Keratinocyte (primary cell): ENCODE results near the gene CFAP73. TPM values are rescaled to one million over a fixed set of nuclear protein-coding genes. Genes with fewer than 3 reads are reported as not detected.

Experiments
- DNase-seq: peaks from one replicate; pipeline ENCODE4 v3.0.0-alpha.2; 2011; ENCODE audit warnings: low read depth, missing footprints, low spot score
- FAIRE-seq: peaks from 2 replicates; lab custom pipeline; 2011; peaks lifted over from hg19 to GRCh38; lab: Jason Lieb, UNC
- H2AFZ ChIP-seq: 2 replicates; pipeline ENCODE4 v1.6.0; 2012; ENCODE audit warnings: low read length, control low read depth, inconsistent platforms; ENCODE audit not compliant: control insufficient read depth
- H3K27ac ChIP-seq: 2 replicates; pipeline ENCODE4 v1.5.1; 2011; ENCODE audit warnings: low read length; ENCODE audit not compliant: control insufficient read depth, insufficient read depth
- H3K27me3 ChIP-seq: 3 replicates; pipeline ENCODE4 v1.6.0; 2011; ENCODE audit warnings: low read length; ENCODE audit not compliant: control insufficient read depth, insufficient read depth; ENCODE audit errors: extremely low read depth
- H3K36me3 ChIP-seq, 2 experiments: 2 replicates in 1 of 2; 3 replicates in 1 of 2; pipeline ENCODE4 v1.5.1; 2011; ENCODE audit warnings: low read length in 2 of 2, mild to moderate bottlenecking in 1 of 2; ENCODE audit not compliant: control insufficient read depth in 2 of 2, insufficient read depth in 2 of 2; ENCODE audit errors: extremely low read depth in 1 of 2
- H3K4me1 ChIP-seq: 3 replicates; pipeline ENCODE4 v1.5.1; 2011; ENCODE audit warnings: low read length; ENCODE audit not compliant: control insufficient read depth, insufficient read depth; ENCODE audit errors: extremely low read depth
- H3K4me2 ChIP-seq: 3 replicates; pipeline ENCODE4 v1.6.0; 2011; ENCODE audit warnings: low read depth, low read length; ENCODE audit not compliant: control insufficient read depth, insufficient read depth; ENCODE audit errors: extremely low read depth
- H3K4me3 ChIP-seq, 3 experiments: fragments of 200-600 bp in 1 of 3; sonication (generic) in 1 of 3; 2 replicates in 2 of 3; 3 replicates in 1 of 3; pipeline ENCODE4 v1.5.1; 2011 to 2016; ENCODE audit warnings: low read length in 3 of 3, mild to moderate bottlenecking in 3 of 3, control low read depth in 2 of 3, inconsistent platforms in 1 of 3, low read depth in 1 of 3, mixed read lengths in 1 of 3, mixed run types in 1 of 3, moderate library complexity in 1 of 3; ENCODE audit not compliant: control insufficient read depth in 2 of 3, insufficient read depth in 2 of 3; ENCODE audit errors: extremely low read depth in 1 of 3
- H3K79me2 ChIP-seq: 2 replicates; pipeline ENCODE4 v1.6.0; 2012; ENCODE audit warnings: low read length; ENCODE audit not compliant: control insufficient read depth, insufficient read depth
- H3K9ac ChIP-seq: 3 replicates; pipeline ENCODE4 v1.6.0; 2011; ENCODE audit warnings: low read length; ENCODE audit not compliant: control insufficient read depth, insufficient read depth; ENCODE audit errors: extremely low read depth
- H3K9me1 ChIP-seq: 3 replicates; pipeline ENCODE4 v1.6.0; 2011; ENCODE audit warnings: low read length; ENCODE audit not compliant: control insufficient read depth, insufficient read depth; ENCODE audit errors: extremely low read depth
- H3K9me3 ChIP-seq: 2 replicates; pipeline ENCODE4 v1.5.1; 2012; ENCODE audit warnings: low read depth, low read length; ENCODE audit not compliant: control insufficient read depth
- H4K20me1 ChIP-seq: 3 replicates; pipeline ENCODE4 v1.6.0; 2011; ENCODE audit warnings: low read length; ENCODE audit not compliant: control insufficient read depth, insufficient read depth; ENCODE audit errors: extremely low read depth
- EZH2 ChIP-seq: IDR thresholded peaks from one replicate; pipeline ENCODE4 v1.6.1; 2012; ENCODE audit warnings: inconsistent platforms, mild to moderate bottlenecking, low read length, moderate library complexity
- dilution Hi-C: fragments of 300-500 bp; cut with MboI; formaldehyde crosslinking; loops from one replicate; pipeline ENCODE4 v1.7.0; 2020; ENCODE audit warnings: low sequenced_read_pairs; ENCODE audit not compliant: extremely low pct_ligation_motif_present
- polyA plus RNA-seq, 5 experiments: library from polyadenylated mRNA; depleted of rRNA in 3 of 5; stranded (reverse) in 3 of 5; stranded (forward) in 1 of 5; unstranded in 1 of 5; fragments of >200 nt; gene quantifications; 1 replicate in 1 of 5; 2 replicates in 3 of 5; 3 replicates in 1 of 5; pipeline versions ENCODE4 v1.2.1 to v1.2.3, GENCODE V29; 2011 to 2012; ENCODE audit warnings: missing spikeins in 2 of 5, low read depth in 1 of 5, low replicate concordance in 1 of 5
- TF ChIP-seq, protein P1 (sequence below), 3 experiments: IDR thresholded peaks in 1 of 3; conservative IDR thresholded peaks in 1 of 3; optimal IDR thresholded peaks in 1 of 3; 2 replicates in 2 of 3; 3 replicates in 1 of 3; pipeline versions ENCODE3 to v1.5.1; 2011; ENCODE audit warnings: low read length in 3 of 3, mild to moderate bottlenecking in 3 of 3, moderate library complexity in 2 of 3, control low read depth in 1 of 3, inconsistent platforms in 1 of 3; ENCODE audit not compliant: insufficient read depth in 2 of 3; ENCODE audit errors: extremely low read depth in 1 of 3

CFAP73 gene
- polyA plus RNA-seq, 1 donor (not counting 4 experiments of a cell fraction or from before 2014, with no cell fraction given): not detected

DNA sequence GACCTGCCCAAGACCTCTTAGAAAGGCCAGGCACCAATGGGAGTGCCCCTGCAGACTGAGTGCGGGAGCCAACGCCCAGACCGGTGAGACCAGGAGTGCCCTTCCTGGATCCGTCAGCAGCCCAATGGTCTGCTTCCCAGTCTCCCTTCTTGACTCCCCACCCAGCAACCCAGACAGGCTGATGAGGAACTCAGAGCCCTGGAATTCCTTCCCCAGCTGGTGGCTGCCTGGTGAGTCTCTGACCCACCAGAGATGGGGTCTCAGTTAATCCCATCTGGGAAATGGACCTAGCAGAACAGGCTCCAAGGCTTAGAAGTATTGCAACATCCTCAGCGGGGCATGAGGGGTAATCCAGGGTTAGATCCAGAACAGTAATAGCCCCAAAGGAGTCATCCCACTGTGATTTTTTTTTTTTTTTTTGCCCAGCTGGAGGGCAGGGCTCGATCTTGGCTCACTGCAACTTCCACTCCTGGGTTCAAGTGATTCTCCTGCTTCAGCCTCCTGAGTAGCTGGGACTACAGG is 12.5 kb upstream of the CFAP73 start:
- no peak for TF ChIP-seq EZH2
- TF ChIP-seq, protein P1, sequence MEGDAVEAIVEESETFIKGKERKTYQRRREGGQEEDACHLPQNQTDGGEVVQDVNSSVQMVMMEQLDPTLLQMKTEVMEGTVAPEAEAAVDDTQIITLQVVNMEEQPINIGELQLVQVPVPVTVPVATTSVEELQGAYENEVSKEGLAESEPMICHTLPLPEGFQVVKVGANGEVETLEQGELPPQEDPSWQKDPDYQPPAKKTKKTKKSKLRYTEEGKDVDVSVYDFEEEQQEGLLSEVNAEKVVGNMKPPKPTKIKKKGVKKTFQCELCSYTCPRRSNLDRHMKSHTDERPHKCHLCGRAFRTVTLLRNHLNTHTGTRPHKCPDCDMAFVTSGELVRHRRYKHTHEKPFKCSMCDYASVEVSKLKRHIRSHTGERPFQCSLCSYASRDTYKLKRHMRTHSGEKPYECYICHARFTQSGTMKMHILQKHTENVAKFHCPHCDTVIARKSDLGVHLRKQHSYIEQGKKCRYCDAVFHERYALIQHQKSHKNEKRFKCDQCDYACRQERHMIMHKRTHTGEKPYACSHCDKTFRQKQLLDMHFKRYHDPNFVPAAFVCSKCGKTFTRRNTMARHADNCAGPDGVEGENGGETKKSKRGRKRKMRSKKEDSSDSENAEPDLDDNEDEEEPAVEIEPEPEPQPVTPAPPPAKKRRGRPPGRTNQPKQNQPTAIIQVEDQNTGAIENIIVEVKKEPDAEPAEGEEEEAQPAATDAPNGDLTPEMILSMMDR (optimal IDR thresholded peaks at IDR 0.05 in 1 of 3, IDR thresholded peaks at IDR 0.05 in 1 of 3, conservative IDR thresholded peaks at IDR 0.05 in 1 of 3; ENCODE audit: extremely low read depth in 1 of 3, insufficient read depth in 2 of 3, low read length in 3 of 3): no peak
- Histone ChIP-seq H3K4me3 (no peak overlapping the region), H3K9me1 (no peaks in the 10 kb centered on the region), H3K36me3 (no peaks in the 10 kb centered on the region), H3K4me1 (no peaks in the 10 kb centered on the region), H3K79me2 (no peaks in the 10 kb centered on the region), H3K4me2 (no peak overlapping the region), H3K27me3 (peaks cover 19% of the 10 kb centered on the region), H3K9ac (no peak overlapping the region), H3K27ac (no peak overlapping the region), H4K20me1 (no peaks in the 10 kb centered on the region), H3K9me3 (no peaks in the 10 kb centered on the region), H2AFZ (no peak overlapping the region)
- FAIRE-seq (no peak), DNase-seq (no peak)
- dilution Hi-C loops: no loop called here

DNA sequence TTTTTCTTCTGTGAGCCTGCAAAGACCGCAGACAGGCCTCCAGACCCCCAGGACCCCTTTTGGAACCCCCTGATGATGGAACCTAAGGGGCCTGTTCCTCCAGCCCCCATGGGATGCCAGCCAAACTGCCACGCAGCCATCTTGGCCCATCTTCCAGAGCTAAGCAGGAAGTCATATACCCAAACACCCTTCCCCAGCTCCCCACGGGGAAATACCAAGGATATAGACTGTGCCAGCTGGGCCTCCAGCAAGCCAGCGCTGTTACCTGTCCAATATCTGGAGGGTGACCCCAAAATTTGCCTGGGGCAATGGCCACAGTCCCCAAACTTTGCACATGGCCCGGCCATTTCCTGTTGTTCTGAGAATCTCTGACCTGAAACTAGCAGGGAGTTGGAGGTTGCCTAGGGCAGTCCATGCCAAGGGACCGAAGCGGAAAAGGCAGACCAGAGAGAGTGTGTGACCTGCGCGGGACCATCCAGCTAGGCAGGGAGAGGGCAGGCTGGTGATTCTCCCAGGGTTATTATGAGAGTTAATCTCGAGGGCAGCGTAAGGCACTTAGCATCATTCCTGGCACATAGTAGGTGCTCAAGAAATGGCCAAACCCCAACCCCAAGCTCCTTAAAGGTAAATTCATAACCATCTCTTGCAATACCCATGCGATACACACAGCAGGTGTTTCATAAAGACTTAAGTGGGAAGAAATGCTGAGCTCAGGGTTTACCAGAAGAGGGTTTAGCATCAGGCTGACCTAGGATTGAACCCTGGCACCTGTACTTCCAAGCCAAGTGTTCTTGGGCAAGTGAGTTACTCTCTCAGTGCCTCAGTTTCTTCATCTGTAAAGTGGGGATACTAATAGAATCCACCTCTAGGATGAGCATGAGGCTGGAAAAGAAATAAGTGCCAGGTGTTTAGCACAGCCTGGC is 11.4 kb upstream of the CFAP73 start:
- no peak overlapping the region for H3K9ac ChIP-seq
- H3K4me2 ChIP-seq: no peak overlapping the region
- FAIRE-seq: no peak
- H3K9me3 ChIP-seq: no peaks in the 10 kb centered on the region
- no peaks in the 10 kb centered on the region for H3K36me3 ChIP-seq
- H3K4me1 ChIP-seq: no peaks in the 10 kb centered on the region
- dilution Hi-C loops: no loop called here
- TF ChIP-seq, protein P1 (optimal IDR thresholded peaks at IDR 0.05 in 1 of 3, IDR thresholded peaks at IDR 0.05 in 1 of 3, conservative IDR thresholded peaks at IDR 0.05 in 1 of 3; ENCODE audit: extremely low read depth in 1 of 3, insufficient read depth in 2 of 3, low read length in 3 of 3): no peak
- TF ChIP-seq EZH2: no peak
- peaks cover 19% of the 10 kb centered on the region for H3K27me3 ChIP-seq
- H2AFZ ChIP-seq: no peak overlapping the region
- no peak for DNase-seq
- no peaks in the 10 kb centered on the region for H3K9me1 ChIP-seq
- no peaks in the 10 kb centered on the region for H4K20me1 ChIP-seq
- no peak overlapping the region for H3K4me3 ChIP-seq
- H3K27ac ChIP-seq: no peak overlapping the region
- H3K79me2 ChIP-seq: no peaks in the 10 kb centered on the region
